Activated CD4-positive, CD25-positive, alpha-beta regulatory T cell treated with anti-CD3 and anti-CD28 coated beads, Interleukin-2, amount 50 U/mL, for 24 hours (primary cell): ENCODE measurements around the gene TET3.

Experiments
- ATAC-seq, 2 donors: fragments of 150-1000 bp; cut with Tn5 transposase; one replicate each; pipeline ENCODE4 v1.10.0; 2021; ENCODE audit warnings: mild to moderate bottlenecking in 1 of 2, moderate library complexity in 1 of 2

TET3 gene

GRCh38 chr2:73965053-73965452 lies 19.7 kb upstream of the TET3 start:
- ATAC-seq = no peak

GRCh38 chr2:73968357-73968937 lies 16.3 kb upstream of the TET3 start:
- ATAC-seq = no peak

- ATAC-seq = no peak
Measured at GRCh38 chr2:73969356-73969755, 15.4 kb upstream of the TET3 start.

DNA sequence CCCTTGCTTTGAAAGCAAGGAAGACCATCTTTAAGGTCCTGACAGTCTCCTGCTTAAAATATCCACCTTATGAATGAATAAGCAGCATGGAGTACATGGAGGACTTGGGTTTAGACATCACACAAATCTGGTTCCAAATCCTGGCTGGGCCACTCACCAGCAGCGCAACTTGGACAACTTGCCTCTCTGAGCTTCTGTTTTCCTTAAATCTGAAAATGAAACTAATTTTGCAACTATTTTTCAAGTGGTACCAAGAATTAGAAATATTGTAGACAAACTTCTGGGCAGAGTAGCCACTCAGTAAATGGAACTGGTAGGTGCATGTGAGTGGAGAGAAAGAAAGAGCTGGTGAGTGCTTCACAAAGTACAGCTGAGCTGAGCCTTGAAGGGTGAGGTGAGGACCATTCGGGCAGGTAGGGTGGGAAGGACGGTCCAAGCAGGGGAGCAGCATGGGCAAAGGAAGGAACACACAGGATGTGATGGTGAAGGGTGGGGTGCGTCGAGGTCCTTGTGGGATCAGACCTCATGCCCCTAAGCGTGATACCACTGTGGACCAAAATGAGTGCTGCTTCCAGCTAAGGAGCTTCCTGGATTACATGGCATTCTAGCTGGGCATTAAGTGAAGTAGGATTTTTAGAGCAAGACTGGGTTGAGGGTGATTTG lies 14.4 kb upstream of the TET3 start:
- ATAC-seq = peak in 1 of 2 donors; percentile 16

GRCh38 chr2:73970850-73971471 lies 13.7 kb upstream of the TET3 start:
- peak; percentile 64 to 80 for ATAC-seq

DNA sequence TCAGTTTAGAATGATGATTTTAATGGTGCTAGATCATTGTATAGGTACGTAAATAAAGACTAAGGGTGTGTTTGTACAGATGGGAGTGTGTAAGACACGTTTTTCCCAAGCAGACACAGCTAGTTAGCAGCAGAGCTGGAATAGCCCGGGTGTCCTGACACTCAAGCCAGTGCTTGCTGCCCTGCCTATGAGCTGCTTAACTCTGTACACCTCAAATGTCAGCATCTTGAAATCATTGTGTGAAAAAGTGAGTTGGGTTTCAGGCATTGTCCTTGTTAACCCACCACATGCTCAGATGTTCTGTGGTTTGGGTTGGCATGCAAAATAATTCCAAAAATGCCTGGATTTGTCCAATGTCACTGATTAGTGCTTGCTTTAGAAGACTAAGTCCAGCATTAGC lies 13.0 kb upstream of the TET3 start:
- no peak for ATAC-seq

DNA sequence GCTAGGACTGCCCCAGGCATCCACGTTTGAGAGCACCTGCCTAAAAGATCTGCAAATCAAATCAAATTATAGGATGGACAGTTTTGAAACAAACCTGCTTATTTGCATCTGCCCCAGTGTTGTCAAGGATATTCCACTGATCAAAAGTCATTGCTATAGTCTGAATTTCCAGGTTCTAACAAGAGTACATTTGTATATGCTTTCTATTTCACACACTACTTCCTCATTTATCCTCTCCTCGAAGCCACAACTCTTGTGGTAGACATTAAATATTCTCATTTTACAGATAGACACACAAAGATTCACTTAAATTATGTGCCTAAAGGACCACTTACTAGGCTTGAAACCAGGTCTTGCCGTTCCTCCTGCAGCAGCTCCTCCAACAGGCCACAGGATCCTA lies 11.9 kb upstream of the TET3 start:
- no peak for ATAC-seq

DNA sequence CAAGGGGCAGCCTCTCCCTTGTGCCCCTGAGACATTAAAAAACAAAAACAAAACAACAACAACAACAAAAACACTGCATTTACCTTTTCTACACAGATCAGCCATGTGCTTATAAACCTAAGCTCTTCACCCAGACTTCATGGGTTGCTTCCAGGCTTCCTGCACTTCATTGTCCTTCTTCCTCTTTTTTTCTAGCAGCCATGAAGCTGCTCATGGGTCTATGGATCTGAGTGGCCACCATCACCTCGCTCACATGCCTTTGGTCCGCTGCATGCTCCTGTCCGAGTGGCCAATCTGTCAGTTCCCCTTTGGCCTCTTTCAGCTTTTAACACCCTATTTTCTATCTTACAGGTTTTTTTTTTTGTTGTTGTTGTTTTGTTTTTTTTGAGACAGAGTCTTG lies 9.0 kb upstream of the TET3 start:
- ATAC-seq = no peak

DNA sequence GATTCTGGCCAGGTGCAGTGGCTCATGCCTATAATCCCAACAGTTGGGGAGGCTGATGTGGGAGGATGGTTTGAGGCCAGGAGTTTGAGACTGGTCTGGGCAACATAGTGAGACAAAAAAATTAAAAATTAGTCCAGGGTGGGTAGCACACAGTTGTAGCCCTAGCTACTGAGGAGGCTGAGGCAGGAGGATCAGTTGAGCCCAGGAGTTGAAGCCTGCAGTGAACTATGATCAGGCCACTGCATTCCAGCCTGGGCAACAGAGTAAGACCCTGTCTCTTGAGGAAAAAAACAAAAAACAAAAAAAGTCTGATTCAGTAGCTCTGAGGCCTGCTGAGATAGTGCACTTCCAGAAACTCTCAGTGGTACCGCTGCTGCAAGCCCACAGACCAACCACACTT lies 7.9 kb upstream of the TET3 start:
- ATAC-seq = no peak

DNA sequence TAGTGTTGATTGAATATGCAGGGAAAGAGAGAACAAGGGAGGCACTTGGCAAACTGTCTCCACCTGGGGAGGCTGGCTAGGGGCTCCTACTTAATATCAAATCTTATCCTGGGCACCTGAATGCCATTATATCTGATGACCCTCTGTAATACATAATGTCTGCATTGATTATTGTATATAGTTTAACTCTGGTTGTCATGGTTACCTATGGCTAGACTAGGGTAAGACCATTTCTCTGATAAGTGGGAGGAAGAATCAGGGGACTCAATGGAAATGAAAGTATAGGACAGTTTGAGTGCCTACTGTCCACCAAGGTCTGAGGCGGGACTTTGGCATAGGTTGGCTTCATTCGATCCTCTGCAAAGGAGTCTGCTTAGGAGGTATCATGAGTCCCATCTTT lies 7.2 kb upstream of the TET3 start:
- no peak for ATAC-seq

DNA sequence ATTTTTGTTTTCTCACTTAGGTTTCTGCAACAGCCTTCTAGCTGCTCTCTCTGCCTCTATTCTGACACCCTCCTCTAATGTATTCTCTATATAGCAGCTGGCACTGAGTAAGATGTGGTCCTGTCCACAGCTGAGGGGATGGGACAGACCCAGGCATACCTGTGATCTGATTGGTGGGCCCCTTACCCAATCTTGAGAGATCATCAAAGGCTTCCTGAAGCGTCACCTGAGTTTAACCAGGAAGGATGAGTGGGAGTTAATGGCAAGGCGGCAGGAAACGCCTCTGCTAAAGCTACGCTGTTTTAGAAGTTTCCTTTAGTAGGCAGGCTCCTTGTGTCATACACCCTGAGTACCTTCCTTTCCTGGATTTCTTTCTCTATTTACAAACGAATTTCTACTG lies 5.7 kb upstream of the TET3 start:
- ATAC-seq = peak; percentile 98 to 99

- ATAC-seq = no peak
Measured at GRCh38 chr2:73979686-73980085, 5.0 kb upstream of the TET3 start.

GRCh38 chr2:73980566-73980965 lies 4.1 kb upstream of the TET3 start:
- no peak for ATAC-seq

- no peak for ATAC-seq
Measured at GRCh38 chr2:73981081-73982001, 3.4 kb upstream of the TET3 start.

GRCh38 chr2:73982140-73982617 lies 2.5 kb upstream of the TET3 start:
- no peak for ATAC-seq

DNA sequence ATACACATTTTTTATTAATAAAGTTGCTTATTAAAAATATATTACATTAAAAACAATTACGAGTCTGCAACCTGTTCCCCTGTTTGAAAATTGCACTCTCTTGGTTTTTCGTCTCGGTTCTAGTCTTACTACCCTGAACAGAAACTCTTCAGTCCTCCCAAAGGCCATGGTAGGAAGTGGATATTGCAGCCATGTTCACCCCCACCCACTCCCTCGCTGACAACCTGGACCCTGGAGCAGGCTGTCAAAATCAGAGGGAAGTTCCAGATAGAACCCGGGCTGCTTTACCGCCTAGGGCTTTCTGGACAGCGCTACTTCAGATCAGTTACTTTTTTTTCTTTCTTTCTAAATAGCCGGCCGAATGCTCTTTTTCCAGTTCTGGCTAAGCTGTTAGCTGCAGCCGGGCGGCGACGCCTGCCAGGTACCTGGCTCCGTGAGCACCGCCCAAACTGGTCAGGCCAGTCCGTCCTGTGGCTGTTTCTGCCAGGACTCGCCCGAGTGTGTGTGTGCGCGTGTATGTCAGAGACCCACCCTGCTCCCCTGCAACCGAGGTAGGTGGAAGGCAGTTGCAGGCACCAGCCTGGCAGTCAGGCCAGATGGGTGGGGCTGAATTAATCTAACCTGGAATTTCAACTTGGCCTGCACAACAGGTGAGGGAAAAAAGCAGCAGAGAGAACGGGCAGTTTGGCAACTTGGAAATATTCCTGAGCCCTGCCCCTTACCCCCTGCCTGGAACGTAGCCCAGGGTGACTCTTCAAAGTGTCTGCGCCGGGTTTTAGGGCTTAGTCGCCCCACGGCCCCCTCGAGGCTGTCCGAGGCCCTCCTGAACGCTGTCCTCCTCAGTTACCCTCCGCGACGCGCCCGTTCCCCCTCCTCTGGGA lies 1.1 kb upstream of the TET3 start:
- ATAC-seq = no peak

DNA sequence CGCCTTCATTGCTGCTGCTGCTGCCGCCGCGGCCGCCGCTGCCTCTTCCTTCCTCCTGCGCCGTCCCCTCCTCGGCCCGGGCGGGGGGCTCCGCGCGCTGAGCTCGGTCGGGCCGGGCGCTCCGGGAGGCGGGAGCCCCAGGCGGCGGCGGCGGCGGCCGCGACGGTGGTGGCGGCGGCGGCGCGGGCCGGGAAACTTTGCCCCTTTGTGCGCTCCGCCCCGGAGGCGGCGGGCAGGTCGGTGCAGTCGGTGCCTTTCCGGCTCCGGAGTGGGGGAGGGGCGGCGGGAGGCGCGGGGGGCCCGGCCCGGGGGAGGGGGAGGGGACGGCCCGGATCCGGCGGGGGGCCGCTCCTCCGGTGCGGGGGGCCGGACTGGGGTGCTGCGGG lies 205 bp downstream of the TET3 start:
- peak; percentile 11 to 25 for ATAC-seq

GRCh38 chr2:73985308-73986084 lies 786 bp downstream of the TET3 start:
- ATAC-seq = peak; percentile 61 to 62

- ATAC-seq = peak; percentile 7 to 9
Measured at GRCh38 chr2:73986085-73986681, 1.5 kb downstream of the TET3 start.

- peak; percentile 24 to 26 for ATAC-seq
Measured at GRCh38 chr2:73987109-73987947, 2.6 kb downstream of the TET3 start.
